IPS-NIHi7 (cell line): ENCODE data around the gene SMG1.
"Not testable (repeated sequence)": the region's sequence is repeated elsewhere in the genome, so short reads cannot be mapped to it uniquely, and the experiment has no call there.

Experiments
- DNase-seq: peaks from one replicate; pipeline ENCODE4 v3.0.0; 2012; ENCODE audit warnings: mixed read lengths; ENCODE audit errors: extremely low spot score

The SMG1 gene

DNA sequence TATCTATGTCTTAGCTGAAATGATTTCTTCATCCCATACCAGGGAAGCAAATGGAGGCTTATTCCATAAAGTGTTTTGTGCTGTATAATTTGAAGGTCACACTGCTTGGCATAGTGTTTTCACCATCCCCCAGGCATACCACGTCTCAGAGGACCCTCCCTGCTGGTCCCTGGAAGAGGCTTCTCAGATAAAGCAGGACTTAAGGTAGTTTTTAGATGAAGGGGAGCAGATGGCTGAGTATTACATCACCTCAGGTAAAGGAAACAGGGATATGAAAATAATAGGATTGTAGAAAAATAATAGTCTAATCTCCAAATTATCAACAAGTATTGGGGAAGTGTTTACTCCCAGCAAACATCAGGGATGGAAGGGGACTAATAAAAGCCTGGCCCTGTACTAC, 7.3 kb upstream of the SMG1 start:
- no peak for DNase-seq

- no peak for DNase-seq
Measured at GRCh38 chr16:18932243-18932987, 6.2 kb upstream of the SMG1 start.

- no peak for DNase-seq
Measured at GRCh38 chr16:18931756-18932155, 5.5 kb upstream of the SMG1 start.

DNA sequence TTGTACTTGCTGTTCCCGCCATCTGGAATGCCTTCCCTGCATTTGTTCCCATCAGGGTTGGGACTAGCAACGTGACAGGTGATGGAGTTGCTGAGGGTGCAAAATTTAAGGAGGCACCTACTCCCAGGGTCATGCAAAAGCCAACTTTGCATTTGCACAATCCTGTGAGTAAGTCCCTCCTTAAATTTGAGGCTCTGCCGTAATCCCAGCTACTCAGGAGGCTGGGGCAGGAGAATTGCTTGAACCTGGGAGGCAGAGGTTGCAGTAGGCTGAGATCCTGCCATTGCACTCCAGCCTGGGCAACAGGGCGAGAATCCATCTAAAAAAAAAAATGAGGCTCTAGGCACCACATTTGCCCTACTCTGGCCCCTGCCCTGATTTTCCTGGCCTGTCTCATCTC, 3.9 kb upstream of the SMG1 start:
- not testable (repeated sequence) for DNase-seq

GRCh38 chr16:18928073-18928472, 1.9 kb upstream of the SMG1 start:
- not testable (repeated sequence) for DNase-seq

DNA sequence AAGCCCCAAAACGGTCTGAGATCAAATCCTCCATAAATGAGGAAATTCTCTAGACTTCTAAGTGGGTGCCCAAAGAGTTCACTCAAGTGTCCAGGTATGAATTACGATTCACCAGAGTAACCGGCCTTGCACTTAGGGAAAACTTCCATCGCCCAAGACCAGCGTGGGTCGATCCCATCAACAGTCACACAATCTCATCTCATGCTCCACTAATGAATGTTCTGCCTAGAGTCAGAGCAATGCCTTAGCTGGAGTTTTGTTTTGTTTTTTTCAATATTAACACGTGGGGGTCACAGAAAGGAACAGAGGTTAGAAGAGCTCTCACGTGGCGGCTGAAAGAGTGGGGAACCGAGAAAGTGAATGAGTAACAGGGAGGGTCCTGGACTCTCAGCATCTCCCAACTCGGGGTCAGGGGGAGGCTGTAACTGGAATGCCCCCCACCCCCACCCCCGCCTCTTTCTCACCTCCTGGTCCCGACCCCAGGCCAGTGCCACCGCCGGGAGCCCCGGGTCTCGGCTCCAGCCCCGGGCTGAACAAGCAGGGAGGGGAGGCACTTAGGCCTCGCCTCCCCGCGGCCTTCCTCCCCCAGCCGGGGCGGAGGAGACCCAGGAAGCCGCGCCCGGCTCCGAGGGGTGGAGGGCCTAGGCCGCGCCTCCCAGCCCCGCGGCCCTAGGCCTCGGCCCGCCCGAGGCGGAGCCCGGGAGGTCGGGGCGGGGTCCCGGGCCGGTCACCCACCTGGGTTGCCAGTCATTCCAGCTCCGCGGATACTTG, 808 bp downstream of the SMG1 start:
- peak; percentile 18 for DNase-seq

DNA sequence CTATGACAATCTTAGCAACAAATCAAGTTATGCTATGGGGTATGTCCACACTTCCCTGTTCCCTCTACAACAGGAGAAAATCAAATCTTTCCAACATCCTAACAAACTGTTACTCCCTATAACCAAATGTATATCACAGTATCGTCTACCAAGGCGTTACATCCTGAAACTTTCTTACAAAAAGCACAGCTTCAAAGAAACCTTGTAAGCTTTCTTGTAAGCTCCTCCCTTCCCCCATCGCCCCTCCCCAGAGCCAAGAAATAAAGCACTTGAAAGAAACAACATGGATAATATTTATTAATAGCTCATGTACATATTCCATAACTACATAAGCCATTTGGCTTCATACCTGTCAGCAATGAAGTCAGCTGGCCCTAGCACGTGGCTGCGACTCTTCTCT, 2.3 kb downstream of the SMG1 start:
- not testable (repeated sequence) for DNase-seq

- not testable (repeated sequence) for DNase-seq
Measured at GRCh38 chr16:18923124-18923523, 3.1 kb downstream of the SMG1 start.

DNA sequence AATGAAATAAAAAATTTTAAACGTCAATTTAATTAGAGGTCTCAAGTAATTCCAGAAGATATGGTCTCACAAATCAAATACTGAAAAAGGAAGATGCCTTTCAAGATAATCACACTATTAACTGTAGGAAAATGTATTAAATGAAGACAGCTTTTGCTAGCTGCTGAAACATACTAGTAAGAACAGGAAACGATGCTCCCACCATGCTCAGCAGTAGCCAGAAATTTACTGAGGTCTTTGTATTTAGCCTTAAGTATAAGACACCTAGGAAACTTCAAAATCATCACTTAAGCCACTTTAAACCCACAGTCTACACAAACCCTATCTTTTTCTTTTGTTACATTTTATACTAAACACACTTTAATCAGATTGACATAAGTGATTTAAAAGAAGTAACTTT, 16.6 kb downstream of the SMG1 start:
- not testable (repeated sequence) for DNase-seq

DNA sequence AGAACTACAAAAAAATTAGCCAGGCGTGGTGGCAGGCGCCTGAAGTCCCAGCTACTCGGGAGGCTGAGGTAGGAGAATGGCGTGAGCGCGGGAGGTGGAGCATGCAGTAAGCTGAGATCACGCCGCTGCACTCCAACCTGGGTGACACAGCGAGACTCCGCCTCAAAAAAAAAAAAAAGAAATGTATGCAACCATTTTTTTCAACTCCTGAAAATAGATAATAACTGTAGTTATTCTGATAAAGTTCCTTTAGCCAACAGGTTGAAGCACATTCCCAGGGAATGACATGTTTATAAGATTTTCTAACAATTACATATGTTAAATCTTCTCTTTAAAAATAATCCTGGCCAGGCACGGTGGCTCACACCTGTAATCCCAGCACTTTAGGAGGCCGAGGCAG, 17.5 kb downstream of the SMG1 start:
- DNase-seq, result not testable (repeated sequence)

GRCh38 chr16:18902778-18903177, 23.4 kb downstream of the SMG1 start:
- DNase-seq, result not testable (repeated sequence)

DNA sequence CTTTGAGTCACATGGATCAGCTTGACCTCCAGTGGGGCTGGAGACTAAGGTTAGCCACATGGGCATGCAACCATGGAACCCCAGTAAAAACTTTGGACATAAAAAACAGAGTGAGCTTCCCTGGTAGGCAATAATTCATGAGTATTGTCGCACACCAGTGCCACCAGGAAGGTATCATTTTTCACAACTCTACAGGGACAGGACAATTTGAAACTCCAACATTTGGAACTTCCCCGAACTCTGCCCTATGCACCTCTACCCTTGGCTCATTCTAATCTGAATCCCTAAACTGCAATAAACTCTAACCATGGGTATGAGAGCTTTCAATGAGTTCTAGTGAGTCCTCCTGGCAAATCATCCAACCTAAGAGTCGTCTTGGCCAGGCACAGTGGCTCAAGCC, 24.2 kb downstream of the SMG1 start:
- not testable (repeated sequence) for DNase-seq

DNA sequence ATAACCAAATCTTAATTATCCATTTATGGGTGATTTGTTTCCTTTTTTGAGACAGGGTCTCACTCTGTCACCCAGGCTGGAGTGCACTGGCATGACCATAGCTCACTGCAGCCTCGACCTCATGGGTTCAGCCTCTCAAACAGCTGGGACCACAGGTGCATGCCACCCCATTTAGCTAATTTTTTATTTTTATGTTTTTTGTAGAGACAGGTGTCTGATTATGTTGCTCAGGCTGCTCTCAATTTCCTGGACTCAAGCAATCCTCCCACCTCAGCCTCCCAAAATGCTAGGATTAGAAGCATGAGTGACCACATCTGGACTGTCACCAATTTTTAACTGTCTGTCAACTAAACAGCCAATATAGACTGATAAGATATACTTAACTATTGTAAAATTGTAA, 25.0 kb downstream of the SMG1 start:
- not testable (repeated sequence) for DNase-seq

DNA sequence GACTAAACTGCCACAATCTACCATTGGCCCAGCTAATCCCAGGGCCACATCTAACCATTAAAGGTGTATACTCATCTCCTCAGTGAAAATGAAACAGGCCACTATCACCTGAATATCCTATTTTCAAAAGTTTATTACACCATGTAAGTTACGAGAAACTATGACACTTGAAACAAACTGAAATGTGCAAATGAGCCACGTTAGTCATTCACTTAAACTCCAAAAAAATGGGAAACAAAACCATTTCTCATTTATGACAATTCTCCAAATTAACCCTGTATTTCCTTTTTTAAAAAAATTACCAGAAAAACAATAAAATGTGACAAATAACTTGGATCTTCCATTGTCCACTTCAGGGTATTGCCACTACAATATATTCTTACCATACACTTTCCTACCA, 41.8 kb downstream of the SMG1 start:
- DNase-seq, result not testable (repeated sequence)

GRCh38 chr16:18877734-18878133, 48.5 kb downstream of the SMG1 start:
- not testable (repeated sequence) for DNase-seq

GRCh38 chr16:18877259-18877658, 48.9 kb downstream of the SMG1 start:
- DNase-seq, result not testable (repeated sequence)

DNA sequence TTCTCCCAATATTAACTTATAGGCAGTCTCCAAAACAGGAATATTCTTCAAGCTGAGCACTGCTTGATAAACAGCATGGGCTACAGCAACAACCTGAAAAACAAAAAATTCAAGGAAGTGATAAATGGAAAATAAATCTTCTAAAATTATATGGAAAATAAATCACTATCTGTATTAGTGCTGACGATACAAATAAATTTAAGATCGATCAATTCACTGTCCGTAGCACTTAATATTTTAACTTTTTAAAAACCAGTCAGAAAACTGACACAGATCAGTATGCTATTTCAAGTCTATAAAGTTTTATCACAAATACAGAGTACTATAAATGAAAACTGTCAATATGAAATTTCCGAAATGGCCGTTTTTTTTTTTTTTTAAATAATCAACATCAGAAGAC, 49.9 kb downstream of the SMG1 start:
- DNase-seq, result not testable (repeated sequence)

DNA sequence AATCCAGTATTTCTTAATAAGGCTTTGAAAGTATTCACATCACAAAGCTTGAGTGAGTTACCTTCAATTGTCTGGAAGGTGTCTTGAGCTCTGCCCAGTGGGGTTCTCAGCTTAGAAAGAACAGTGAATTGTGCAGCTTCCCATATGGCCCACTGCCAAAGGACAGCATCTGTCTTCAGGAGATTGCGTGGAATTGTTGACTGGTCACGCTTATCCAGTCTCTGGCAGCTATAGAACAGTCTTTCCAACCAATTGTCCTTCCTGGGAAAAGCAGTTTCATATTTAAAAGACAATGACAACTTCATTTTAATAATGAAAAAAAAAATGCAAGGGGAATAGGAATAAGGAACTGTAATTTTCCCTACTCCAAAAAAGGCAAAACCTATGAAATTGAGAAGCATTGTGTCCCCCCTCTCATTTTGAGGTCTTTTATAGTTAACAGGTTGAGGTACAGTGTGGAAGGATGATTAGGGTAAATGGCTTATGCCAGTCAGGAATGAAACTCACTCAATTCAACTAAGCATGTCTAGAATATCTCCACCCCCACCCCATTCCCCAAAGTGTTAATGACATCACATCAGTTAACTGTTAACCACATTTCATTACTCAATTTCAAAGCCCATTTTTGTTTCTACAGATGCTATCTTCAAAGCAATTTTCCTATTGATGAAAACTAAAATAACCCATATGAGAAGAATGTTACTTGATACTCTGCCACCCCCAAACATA, 57.0 kb downstream of the SMG1 start:
- not testable (repeated sequence) for DNase-seq

DNA sequence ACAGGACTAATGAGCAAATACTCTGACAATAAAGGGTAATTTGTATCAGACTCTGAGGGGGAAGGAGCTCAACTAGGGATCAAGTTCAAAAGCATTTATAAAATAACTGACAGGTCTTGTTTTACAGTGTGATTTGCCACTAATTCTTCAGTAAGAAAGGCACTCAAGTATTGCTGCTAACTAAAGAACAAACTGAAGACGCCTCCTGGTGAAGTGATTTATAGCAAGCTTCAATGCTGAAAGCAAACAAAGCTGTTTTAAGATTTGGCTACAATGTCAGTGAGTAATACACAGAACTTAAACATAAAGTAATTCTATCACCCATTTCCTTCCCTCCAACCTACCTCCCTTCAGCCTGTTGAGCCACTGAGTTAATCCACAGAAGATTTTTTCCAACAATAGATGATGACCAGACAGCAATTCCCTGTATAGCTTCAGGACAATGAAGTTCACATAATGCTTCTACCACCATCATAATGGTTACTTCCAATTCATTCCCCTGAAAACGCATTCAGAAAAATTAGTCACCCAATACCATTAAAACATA, 59.9 kb downstream of the SMG1 start:
- DNase-seq, result not testable (repeated sequence)

GRCh38 chr16:18862891-18863290, 63.3 kb downstream of the SMG1 start:
- not testable (repeated sequence) for DNase-seq

GRCh38 chr16:18855196-18855595, 71.0 kb downstream of the SMG1 start:
- no peak for DNase-seq

DNA sequence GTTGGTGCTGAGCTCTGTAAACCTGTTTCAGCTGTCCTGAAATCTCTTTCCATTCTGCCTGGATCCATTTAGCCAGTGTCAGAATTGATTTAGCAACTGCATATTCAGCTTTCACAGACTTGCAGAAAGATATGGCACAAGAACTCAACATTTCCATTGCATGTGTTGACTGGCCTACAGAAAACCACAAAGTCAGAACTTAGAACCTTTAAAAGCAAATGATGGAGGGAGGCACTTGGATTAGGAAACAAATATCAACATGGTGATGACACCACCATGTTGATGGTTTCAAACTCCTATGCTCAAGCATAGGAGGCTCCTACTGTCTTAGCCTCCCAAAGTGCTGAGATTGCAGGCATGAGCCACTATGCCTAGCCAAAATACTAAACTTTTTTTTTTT, 72.5 kb downstream of the SMG1 start:
- DNase-seq, result no peak
